GM19351 (cell line): ENCODE measurements around the gene CPPED1.
A peak's percentile ranks its signal among the peaks of the same experiment; 100 is the strongest.

ENCODE experiments used
- ATAC-seq: cut with Tn5 transposase; IDR thresholded peaks from one replicate; pipeline ENCODE4 v1.9.1; 2021; ENCODE audit warnings: mild to moderate bottlenecking, moderate library complexity; ENCODE audit not compliant: unreplicated experiment

The CPPED1 gene

GRCh38 chr16:12613131-12613991 lies 190.3 kb downstream of the CPPED1 start:
- peak; percentile 57 for ATAC-seq

- no peak for ATAC-seq
Observed at GRCh38 chr16:12612598-12613101, 191.0 kb downstream of the CPPED1 start.

- no peak for ATAC-seq
Observed at GRCh38 chr16:12611916-12612597, 191.6 kb downstream of the CPPED1 start.

- ATAC-seq: no peak
Observed at GRCh38 chr16:12611006-12611477, 192.6 kb downstream of the CPPED1 start.

- ATAC-seq: no peak
Observed at GRCh38 chr16:12609937-12610699, 193.6 kb downstream of the CPPED1 start.
